LNCaP clone FGC (cell line): ENCODE results near the gene ADI1.

Source experiments
- DNase-seq: peaks from one replicate; pipeline ENCODE4 v3.0.0-alpha.2; 2011; ENCODE audit warnings: low read depth
- H3K4me3 ChIP-seq: 2 replicates; pipeline ENCODE4 v1.5.1; 2011; ENCODE audit warnings: mild to moderate bottlenecking, low read depth, low read length, control low read depth
- CTCF ChIP-seq: IDR thresholded peaks from 2 replicates; pipeline ENCODE4 v1.5.1; 2012; ENCODE audit warnings: mild to moderate bottlenecking; ENCODE audit not compliant: control insufficient read depth, insufficient read depth; ENCODE audit errors: extremely low read depth

Gene ADI1

DNA sequence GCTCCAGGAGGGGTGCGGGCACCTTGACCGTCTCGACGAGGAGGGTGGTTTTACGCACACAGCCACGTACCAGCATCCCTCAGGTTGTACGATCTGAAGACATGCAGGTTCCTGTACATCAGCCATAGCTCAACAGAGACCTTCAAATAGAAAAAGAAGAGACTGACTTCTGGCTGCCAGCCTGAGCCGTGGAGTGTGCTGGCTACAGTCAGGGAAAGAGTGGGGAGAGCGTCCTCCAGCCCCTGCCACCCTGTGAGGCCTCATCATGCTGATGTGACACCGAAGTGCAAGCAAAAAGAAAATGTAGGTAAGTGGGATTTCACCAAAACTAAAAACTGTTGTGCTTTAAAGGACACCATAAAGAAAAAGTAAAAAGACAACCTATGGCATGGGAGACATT lies 47.0 kb downstream of the ADI1 start:
- no peak overlapping the region for H3K4me3 ChIP-seq
- no peak for DNase-seq
- no peak for TF ChIP-seq CTCF

DNA sequence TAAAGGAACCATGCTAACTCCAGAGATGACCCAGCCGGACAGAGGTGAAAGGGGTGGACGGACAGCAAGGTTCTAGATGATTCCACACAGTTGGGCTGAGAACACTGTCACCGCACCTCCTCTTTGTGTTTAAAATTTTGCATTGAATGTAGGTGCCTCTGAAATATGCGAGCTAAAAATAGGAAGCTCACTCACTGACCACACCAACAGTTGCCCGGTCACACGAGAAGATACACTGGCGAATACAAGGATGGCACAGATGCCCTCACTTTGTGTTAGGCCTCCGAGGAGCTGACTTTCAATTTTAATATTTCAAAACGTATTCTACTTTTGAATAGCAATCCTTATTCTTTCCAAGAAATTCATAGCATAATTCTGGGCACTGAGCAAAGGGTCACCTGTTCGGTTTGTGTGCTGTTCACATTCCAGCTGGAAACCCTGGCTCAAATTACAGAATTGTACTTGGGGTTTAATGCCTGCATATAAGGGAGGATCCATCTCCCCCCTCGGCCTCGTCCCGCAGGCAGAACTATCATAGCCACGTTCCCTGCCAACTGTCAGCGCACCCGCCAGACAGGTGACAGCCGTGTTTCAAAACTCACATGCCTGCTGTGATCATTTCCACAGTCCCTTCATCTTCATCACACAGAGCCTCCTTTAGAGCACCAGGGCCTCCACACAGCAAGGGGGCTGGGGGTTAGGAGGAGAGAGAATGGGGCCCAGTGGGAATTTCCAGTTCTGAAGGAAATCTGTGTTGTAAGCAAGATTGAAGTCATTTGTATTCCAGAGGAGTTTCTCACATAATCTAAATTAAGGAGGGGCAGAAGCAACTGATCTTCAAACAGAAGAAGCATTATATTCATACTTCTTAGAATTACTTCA lies 48.2 kb downstream of the ADI1 start:
- peak; percentile 46 for DNase-seq
- H3K4me3 ChIP-seq: no peak overlapping the region
- no peak for TF ChIP-seq CTCF

DNA sequence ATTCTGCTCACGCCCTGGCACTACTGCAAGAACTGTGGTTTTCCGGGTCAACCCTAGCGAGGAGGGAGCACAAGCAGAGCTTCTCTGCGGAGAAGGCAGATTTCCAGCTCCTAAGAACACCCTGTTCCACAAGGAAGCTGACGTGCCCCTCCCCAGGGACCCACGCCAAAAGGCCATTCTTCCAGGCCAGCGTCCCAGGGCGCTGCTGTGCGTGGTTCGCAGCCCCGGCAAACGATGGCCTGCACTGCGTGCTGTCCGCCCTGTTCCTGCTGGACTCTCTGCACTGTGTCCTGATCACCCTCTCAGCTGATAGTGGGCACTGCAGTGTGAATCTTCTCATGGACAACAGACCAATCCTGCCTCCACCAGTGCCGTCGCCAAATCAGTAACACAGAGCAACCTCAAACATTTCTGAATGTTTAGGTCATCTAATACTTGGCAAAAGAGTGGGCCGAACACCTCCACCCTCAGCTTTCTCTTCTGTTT lies 49.1 kb downstream of the ADI1 start:
- DNase-seq: peak; percentile 95
- TF ChIP-seq CTCF: no peak
- H3K4me3 ChIP-seq: no peak overlapping the region

- H3K4me3 ChIP-seq: no peak overlapping the region
- no peak for DNase-seq
- TF ChIP-seq CTCF: no peak
These were observed 49.8 kb downstream of the ADI1 start for GRCh38 chr2:3469486-3469885.

DNA sequence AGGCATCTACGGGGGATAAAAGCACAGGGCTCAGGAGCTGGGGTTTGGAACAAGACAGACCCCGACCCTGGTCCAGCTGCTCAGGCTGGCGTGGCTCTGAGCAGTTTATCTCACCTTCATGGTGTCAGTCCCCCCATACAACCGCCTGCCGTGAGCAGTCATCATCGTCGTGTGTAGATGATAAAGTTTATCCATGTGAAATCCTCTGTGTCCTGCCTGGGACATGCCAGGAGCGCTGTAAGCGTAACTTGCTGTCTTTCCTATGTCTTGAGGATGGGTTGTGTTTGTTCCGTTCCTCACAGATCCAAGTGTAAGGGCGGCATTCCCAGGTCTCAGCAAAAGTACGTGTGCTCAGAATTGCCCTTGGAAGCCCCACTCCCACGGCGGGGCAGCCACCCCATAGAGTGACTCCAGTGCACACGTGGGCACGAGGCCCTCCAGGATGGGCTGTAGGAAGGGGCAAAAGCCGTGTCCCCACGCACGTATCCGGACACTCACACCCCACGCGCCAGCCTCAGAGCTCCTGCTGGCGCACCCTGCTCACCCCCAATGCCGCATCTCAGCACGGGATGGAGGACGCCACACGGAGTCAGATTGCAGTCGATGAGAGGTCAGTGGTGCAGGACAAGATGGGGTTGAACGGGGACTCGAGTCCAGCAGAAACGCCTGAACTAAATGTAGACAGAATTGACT lies 50.9 kb downstream of the ADI1 start:
- H3K4me3 ChIP-seq: no peak overlapping the region
- no peak for TF ChIP-seq CTCF
- no peak for DNase-seq

GRCh38 chr2:3467654-3468053 lies 51.7 kb downstream of the ADI1 start:
- no peak for TF ChIP-seq CTCF
- H3K4me3 ChIP-seq: no peak overlapping the region
- no peak for DNase-seq
